Measurements from ENCODE around the gene DAZAP1.
"Not testable (repeated sequence)": the region's sequence is repeated elsewhere in the genome, so short reads cannot be mapped to it uniquely, and the experiment has no call there.

Gene DAZAP1

GRCh38 chr19:1410136-1410786, 2.9 kb downstream of the DAZAP1 start:
- no peak for DNase-seq (ENCODE audit: low read depth, low spot score)

DNA sequence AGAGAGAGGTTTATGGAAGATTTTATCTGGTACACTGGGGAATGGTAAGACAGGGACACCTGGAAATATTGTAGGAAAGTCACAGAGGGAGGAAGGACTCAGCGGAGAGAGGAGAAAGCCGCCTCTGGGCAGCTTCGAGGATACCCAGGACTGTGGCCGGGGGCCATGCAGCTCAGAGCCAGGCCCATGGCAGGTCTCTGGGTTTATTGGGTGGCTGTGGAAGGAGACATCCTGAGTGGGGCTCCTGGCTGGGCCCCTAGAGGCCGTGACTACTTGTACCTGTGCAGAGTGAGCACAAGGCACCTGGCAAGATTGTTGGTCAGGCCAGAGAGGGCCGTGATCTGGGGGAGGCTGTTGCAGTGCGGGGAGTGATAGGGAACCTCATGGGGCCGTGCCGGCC, 3.4 kb downstream of the DAZAP1 start:
- no peak for DNase-seq (ENCODE audit: low read depth, low spot score)

DNA sequence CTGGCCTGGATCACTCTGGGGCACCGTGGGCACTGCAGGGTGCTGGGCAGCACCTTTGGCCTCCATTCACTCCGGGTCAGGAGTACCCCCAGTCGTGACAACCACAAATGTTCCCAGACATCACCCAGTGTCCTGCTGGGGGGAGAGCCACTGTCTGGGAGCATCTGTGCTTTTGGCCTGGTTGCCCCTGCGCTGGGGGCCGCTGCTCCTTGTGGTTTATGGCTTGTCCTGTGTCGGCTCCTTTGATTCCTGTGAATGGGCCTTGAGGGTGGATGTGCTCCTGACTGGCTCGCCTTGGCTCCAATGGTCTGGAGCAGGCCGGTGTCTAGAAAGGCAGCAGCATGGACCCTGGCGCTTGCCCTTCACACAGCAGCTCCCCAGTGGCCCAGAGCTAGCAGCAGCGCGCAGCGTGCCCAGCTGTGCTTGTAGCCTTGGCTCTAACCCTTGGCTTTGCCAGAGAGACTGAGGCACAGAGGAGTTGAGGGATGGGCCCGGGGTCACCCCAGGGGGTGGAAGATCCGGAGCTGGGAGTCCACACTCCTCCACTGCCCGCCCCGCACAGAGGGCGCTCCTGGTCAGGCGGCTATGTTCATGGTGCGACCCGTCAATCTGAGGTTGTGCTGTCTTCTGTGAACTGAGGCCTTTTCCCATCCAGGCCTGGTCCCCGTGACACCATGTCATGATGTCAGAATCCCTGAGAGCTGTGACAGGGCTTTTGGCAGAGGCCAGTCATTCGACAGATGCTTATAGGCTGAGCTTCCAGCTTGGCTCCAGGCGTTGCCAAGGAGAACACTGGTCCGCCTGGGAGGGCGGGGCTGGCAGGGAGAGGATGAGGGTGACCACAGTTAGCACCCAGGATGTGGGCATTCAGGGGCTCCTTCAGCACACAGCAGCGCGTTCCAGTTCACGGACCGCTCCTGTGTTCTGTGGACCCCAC, 4.1 kb downstream of the DAZAP1 start:
- DNase-seq (ENCODE audit: low read depth, low spot score), result no peak

GRCh38 chr19:1412323-1412923, 5.0 kb downstream of the DAZAP1 start:
- DNase-seq (ENCODE audit: low read depth, low spot score), result no peak

DNA sequence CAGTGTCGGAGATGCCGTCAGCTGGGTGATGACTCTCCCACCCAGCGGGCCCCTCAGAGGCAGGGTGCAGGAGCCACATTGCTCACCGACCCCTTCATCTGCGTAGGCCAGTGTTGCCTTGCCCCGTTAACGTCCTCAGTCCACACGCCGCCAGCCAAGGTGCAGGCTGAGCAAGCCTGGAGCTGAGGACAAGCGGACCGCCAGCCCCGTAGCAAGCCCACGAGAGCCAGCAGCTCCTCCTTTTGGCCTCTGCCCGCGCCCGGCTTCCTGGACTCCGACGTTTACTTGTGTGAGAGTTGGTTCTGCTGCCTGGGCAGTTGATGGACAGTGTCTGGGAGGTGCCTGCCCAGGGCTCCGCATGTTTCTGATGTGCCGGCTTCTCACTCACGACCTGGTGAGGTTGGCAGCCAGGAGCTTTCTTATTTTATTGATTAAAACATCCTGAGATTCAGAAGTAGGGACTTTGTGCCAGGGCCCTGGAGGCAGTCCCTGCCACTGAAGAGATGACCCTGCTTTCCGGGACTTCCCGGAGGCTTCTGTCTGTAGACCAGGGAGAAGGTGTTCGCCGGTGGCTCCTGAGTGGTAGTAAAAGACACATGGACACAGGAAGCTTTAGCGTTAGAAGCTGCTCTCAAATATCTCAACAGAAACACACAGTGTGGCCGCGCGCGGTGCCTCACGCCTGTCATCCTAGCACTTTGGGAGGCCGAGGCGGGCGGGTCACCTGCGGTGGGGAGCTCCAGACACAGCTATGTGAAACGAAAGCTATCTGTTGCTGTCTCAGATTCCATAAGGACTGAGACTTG, 5.8 kb downstream of the DAZAP1 start:
- DNase-seq (ENCODE audit: low read depth, low spot score), result no peak

DNA sequence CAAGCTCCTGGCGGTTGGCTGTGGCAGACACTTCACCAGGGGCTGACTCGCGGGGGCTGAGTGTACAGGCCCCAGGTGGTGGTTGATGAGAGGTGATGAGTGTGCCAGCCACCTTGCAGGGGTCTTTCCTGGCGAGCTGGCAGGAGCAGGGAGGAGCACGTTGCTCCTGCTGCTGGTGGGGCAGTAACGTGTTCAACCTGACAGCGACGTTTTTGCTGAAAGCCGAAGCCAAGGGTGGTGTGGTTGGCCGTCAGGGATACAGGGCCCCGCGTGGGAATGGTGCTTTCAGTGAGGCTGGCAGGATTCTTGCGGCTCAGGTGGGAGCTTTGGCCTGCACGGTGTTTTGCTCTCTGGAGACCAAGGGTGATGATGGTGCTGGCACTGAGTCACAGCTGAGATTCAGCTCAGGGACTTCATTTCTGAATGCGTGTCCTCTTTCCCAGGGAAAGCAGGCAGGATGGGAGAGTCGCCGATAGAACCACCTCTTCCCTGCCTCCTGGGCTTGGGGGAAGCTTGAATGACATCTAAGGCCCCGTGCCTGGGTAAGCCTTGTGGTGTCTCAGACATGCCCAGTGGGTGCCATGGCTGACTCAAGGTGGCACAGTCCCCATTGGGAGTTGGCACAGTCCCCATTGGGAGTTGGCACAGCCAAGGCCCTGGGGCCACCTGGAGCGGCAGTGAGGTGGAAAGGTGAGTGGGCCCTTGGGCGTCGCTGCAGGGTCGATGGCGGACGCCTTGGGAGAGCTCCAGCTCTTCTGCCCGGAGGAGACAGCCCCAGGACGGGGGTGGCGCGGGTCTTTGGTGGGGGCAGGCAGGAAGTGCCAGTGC, 8.8 kb downstream of the DAZAP1 start:
- no peak for DNase-seq (ENCODE audit: low read depth, low spot score)

GRCh38 chr19:1417145-1417544, 9.8 kb downstream of the DAZAP1 start:
- no peak for DNase-seq (ENCODE audit: low read depth, low spot score)

GRCh38 chr19:1417681-1418495, 10.5 kb downstream of the DAZAP1 start:
- no peak for DNase-seq (ENCODE audit: low read depth, low spot score)

DNA sequence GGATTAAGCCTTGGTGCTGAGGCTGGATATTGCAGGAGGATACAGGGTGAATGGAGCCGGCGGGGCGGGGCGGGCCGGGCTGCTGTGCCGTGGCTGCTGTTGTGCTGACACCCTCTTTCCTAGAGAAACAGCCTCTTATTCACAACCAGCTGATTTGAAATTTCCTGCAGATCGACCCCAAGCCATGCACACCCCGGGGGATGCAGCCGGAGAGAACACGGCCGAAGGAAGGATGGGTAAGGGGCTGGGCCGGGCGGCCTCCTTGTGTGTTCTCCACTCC, 11.1 kb downstream of the DAZAP1 start:
- DNase-seq (ENCODE audit: low read depth, low spot score), result no peak

GRCh38 chr19:1418951-1419738, 11.8 kb downstream of the DAZAP1 start:
- DNase-seq (ENCODE audit: low read depth, low spot score), result no peak

DNA sequence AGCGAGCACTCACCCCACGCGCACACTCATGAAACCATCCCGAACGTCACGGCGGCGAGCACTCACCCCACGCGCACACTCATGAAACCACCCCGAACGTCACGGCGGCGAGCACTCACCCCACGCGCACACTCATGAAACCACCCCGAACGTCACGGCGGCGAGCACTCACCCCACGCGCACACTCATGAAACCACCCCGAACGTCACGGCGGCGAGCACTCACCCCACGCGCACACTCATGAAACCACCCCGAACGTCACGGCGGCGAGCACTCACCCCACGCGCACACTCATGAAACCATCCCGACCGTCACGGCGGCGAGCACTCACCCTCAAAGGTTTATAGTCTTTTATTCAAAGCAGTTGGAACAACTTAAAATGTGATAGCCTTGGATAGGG, 12.7 kb downstream of the DAZAP1 start:
- not testable (repeated sequence) for DNase-seq (ENCODE audit: low read depth, low spot score)

DNA sequence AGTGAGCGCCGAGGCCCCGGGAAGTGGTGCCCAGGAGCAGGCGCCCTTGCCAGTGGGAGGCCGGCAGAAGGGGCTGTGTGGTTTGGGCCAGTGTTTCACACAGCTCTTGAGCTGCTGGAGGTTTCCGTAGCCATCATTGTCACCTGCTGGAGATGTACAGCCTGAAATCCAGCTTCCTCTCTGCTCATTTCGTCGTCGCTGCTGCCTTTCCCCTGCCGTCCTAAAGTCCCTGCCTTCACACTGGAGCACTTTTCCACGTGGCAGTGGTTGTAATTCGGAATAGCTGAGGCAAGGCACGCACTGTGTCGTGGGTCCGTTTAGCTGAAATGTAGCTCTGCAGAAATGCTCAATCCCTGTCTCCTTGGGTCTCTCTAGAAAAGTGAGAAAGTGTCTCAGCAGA, 13.2 kb downstream of the DAZAP1 start:
- DNase-seq (ENCODE audit: low read depth, low spot score), result no peak

DNA sequence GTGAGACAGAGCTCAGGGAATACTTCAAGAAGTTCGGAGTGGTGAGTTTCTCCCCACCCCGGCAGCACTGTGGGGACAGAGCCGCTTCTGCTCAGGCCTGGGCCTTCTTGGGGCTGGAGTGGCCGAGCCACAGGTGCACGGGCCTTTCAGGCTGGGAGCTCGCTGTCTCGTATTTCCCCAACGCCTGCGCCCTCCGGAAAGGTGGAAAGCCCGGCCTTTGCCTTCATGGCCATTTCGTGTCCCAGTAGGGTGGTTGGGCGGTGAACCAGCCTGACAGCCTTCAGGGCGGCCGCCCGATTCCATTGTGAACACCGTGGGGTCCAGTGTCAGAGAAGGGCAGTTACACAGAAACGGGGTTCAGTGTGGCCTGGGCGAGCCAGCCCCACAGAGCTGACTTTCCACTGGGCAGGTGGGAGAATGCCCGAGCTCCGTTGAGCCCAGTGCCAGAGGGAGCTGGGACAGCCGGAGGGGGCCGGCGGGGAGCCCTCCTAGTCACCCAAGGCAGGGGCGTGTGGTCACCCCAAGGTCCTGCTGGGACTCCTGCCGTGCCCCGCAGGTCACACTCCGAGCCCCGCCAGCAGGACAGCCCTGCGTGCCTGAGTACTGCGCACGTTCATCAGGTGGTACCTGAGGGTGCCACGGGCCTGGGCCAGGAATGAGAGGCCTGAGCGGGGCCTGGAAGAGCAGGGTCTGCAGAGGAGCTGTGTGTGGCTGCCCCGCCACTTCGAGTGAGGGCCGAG, 14.0 kb downstream of the DAZAP1 start:
- DNase-seq (ENCODE audit: low read depth, low spot score), result no peak

GRCh38 chr19:1421958-1422305, 14.5 kb downstream of the DAZAP1 start:
- DNase-seq (ENCODE audit: low read depth, low spot score), result no peak

- DNase-seq (ENCODE audit: low read depth, low spot score), result no peak
Measured at GRCh38 chr19:1422360-1422759, 15.0 kb downstream of the DAZAP1 start.

GRCh38 chr19:1422943-1423342, 15.6 kb downstream of the DAZAP1 start:
- no peak for DNase-seq (ENCODE audit: low read depth, low spot score)

GRCh38 chr19:1423436-1424191, 16.2 kb downstream of the DAZAP1 start:
- DNase-seq (ENCODE audit: low read depth, low spot score), result no peak

Data from activated CD4-positive, CD25-positive, alpha-beta regulatory T cell treated with anti-CD3 and anti-CD28 coated beads, Interleukin-2, amount 50 U/mL, for 16 hours (primary cell).